HG02763 (cell line): Measurements from ENCODE around the gene HLA-DRB1.
"Not testable (repeated sequence)": the region's sequence is repeated elsewhere in the genome, so short reads cannot be mapped to it uniquely, and the experiment has no call there.

Experiments used
- ATAC-seq: cut with Tn5 transposase; IDR thresholded peaks from one replicate; pipeline ENCODE4 v1.9.1; 2021; ENCODE audit warnings: mild to moderate bottlenecking, moderate library complexity; ENCODE audit not compliant: unreplicated experiment

HLA-DRB1 gene

GRCh38 chr6:32609731-32610640 lies 20.3 kb upstream of the HLA-DRB1 start:
- peak; percentile 85 for ATAC-seq

GRCh38 chr6:32609391-32609730 lies 19.7 kb upstream of the HLA-DRB1 start:
- no peak for ATAC-seq

GRCh38 chr6:32608362-32608761 lies 18.7 kb upstream of the HLA-DRB1 start:
- no peak for ATAC-seq

- ATAC-seq: no peak
Measured at GRCh38 chr6:32607988-32608298, 18.3 kb upstream of the HLA-DRB1 start.

- ATAC-seq: no peak
Measured at GRCh38 chr6:32607263-32607987, 17.8 kb upstream of the HLA-DRB1 start.

- ATAC-seq: no peak
Measured at GRCh38 chr6:32604434-32604877, 14.8 kb upstream of the HLA-DRB1 start.

GRCh38 chr6:32603888-32604287 lies 14.2 kb upstream of the HLA-DRB1 start:
- no peak for ATAC-seq

GRCh38 chr6:32603222-32603621 lies 13.6 kb upstream of the HLA-DRB1 start:
- no peak for ATAC-seq

- no peak for ATAC-seq
Measured at GRCh38 chr6:32602383-32602782, 12.7 kb upstream of the HLA-DRB1 start.

- ATAC-seq: no peak
Measured at GRCh38 chr6:32597024-32597423, 7.4 kb upstream of the HLA-DRB1 start.

- not testable (repeated sequence) for ATAC-seq
Measured at GRCh38 chr6:32590713-32591112, 1.1 kb upstream of the HLA-DRB1 start.

- no peak for ATAC-seq
Measured at GRCh38 chr6:32588156-32588555, 1.5 kb downstream of the HLA-DRB1 start.

- ATAC-seq: no peak
Measured at GRCh38 chr6:32583527-32583898, 6.1 kb downstream of the HLA-DRB1 start.

GRCh38 chr6:32581315-32582095 lies 8.1 kb downstream of the HLA-DRB1 start:
- ATAC-seq: no peak

- ATAC-seq: no peak
Measured at GRCh38 chr6:32580593-32580992, 9.1 kb downstream of the HLA-DRB1 start.

- ATAC-seq: no peak
Measured at GRCh38 chr6:32578962-32579361, 10.7 kb downstream of the HLA-DRB1 start.

- ATAC-seq: not testable (repeated sequence)
Measured at GRCh38 chr6:32577493-32577892, 12.2 kb downstream of the HLA-DRB1 start.

GRCh38 chr6:32576250-32576649 lies 13.4 kb downstream of the HLA-DRB1 start:
- no peak for ATAC-seq

GRCh38 chr6:32570363-32570905 lies 19.2 kb downstream of the HLA-DRB1 start:
- no peak for ATAC-seq

- ATAC-seq: no peak
Measured at GRCh38 chr6:32568561-32568960, 21.1 kb downstream of the HLA-DRB1 start.

- no peak for ATAC-seq
Measured at GRCh38 chr6:32566957-32567356, 22.7 kb downstream of the HLA-DRB1 start.
